Epithelial cell of proximal tubule (primary cell): Measurements from ENCODE around the gene TIMM8B. TPM values are rescaled to one million over a fixed set of nuclear protein-coding genes. Genes with fewer than 3 reads are reported as not detected.

Experiments
- DNase-seq: peaks from one replicate; pipeline ENCODE4 v3.0.0-alpha.2; 2011; ENCODE audit warnings: low read depth
- H3K4me3 ChIP-seq: 2 replicates; pipeline ENCODE4 v1.5.1; 2011; ENCODE audit warnings: low read depth, mild to moderate bottlenecking, low read length
- total RNA-seq: library from RNA; depleted of rRNA; stranded (reverse); fragments of >200 nt; gene quantifications from 2 replicates; pipeline ENCODE4 v1.2.3, GENCODE V29; 2015
- TF ChIP-seq, protein P1 (sequence below): conservative IDR thresholded peaks from 2 replicates; pipeline ENCODE4 v1.5.1; 2012; ENCODE audit warnings: low read depth, mild to moderate bottlenecking, low read length

TIMM8B gene
- total RNA-seq, 1 donor from 2014 or later, result 38.1 TPM

DNA sequence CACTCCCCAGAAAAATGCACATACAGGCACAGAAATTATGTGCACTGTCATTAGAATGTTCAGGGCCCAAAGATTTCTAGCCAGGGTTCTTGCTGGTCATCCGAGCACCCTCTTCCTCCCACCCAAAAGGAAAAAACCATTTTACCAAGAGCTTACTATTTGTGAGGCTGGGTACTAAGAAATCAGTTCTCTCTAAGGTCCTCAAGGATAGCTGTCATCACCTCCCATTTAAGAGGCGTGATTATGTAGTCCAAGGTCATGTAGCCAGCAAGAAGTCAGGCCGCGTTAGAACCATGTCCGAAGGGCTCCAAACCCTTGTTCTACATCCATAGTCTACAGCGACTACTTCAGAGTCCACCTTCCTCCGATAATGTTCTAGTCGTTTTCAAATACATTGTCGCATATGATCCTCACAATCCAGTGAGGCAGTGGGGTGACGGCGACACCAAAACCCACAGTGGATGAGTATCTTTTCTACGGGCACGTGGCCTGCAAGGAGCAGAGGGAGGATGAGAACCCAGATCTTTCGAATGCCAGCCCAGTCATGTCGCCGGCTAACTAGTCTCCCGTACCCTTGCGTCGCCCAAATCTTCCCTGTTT lies 634 bp downstream of the TIMM8B start:
- TF ChIP-seq, protein P1, sequence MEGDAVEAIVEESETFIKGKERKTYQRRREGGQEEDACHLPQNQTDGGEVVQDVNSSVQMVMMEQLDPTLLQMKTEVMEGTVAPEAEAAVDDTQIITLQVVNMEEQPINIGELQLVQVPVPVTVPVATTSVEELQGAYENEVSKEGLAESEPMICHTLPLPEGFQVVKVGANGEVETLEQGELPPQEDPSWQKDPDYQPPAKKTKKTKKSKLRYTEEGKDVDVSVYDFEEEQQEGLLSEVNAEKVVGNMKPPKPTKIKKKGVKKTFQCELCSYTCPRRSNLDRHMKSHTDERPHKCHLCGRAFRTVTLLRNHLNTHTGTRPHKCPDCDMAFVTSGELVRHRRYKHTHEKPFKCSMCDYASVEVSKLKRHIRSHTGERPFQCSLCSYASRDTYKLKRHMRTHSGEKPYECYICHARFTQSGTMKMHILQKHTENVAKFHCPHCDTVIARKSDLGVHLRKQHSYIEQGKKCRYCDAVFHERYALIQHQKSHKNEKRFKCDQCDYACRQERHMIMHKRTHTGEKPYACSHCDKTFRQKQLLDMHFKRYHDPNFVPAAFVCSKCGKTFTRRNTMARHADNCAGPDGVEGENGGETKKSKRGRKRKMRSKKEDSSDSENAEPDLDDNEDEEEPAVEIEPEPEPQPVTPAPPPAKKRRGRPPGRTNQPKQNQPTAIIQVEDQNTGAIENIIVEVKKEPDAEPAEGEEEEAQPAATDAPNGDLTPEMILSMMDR, result no peak
- DNase-seq, result no peak
- H3K4me3 ChIP-seq, result peak overlapping the region; percentile 83

DNA sequence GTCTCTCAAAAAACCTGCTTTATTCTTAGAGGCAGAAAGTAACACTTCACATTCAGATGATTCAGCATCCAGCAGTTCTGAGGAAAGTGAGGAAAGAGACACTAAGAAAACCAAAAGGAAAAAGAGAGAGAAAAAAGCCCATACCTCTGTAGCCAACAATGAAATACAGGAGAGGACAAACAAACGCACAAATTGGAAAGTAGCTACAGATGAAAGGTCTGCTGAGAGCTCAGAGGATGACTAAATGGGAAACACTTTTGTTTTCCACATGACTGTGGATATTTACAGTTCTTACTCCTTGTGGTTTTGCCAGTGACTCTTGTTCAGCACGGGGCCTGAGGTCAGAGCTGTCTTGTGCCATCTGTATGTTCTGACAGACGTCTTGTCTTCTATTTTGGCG lies 3.8 kb downstream of the TIMM8B start:
- DNase-seq, result no peak
- no peak overlapping the region for H3K4me3 ChIP-seq
- TF ChIP-seq, protein P1, result no peak

DNA sequence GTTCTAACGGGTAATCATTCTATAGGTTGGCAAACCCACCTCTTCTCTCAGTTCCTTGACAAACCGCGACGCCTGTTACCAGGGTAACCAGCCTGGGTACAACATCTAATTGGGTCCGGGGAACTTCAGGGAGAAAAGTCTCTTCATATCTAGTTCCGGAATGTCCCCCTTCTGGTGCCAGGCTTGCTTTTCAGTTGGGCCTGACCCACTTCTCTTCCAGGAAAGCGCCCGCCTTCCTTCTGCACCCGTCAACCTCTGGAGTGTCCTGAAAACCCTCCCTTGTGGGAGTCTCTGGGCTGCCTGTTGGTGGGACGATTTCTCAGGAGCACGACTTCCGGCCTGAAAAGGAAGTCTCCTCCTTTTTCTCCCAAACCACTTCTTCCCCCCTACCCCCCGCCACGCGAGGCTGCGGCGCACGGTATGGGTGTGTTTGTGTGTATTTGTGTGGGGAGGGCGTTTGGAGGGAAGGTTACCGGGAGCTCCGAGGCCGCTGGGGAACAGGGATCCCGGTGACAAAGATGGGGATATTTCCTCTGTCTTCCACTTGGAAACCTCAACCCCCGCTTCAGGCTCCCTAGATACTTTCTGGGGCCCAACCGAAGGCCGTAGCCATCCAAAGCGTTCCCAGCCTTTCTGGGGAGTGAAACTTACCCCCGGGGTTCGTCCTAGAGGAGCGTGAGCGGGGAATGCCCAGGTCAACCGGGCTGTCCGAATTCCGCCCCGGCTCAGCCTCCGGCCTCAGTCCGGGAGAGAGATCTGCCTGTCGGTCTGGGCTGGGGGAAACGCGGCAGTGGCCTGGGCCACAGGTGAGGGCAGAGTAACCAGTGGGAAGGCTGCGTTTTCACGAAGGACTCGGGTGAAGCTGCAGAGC lies 12.4 kb downstream of the TIMM8B start, which contains the start of the genes NKAPD1 and PIH1D2:
TSS of gene NKAPD1 (plus strand) at position 359 of the 871 bp plus-strand sequence. CDS start 1,276 bp downstream, outside the sequence.
TSS of gene PIH1D2 (minus strand) at position 77 of the 871 bp plus-strand sequence. CDS start 843 bp downstream, outside the sequence.
- peak within 1 kb of the TSS; percentile 98 for H3K4me3 ChIP-seq
- peak; percentile 71 for DNase-seq
- TF ChIP-seq, protein P1, result peak; percentile 7

DNA sequence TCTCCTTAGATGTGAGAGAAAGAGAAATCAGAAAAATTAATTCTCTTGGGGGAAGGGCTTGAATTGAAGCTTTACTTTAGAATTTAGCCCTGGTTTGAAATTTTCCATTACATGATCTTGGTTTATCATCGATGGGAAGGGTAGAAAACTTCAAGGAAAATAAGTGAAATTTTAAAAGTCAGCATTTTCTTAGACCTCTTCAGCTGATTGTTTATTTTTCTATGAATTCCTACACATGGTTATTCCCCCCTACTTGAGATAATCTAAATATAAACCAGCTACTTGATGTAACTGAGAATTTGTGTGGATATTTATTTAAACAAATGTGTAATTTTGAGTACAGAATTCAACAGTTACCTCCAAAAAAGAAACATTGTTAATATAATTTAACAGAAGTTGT lies 23.6 kb downstream of the TIMM8B start:
- no peak for DNase-seq
- no peak overlapping the region for H3K4me3 ChIP-seq
- TF ChIP-seq, protein P1, result no peak

DNA sequence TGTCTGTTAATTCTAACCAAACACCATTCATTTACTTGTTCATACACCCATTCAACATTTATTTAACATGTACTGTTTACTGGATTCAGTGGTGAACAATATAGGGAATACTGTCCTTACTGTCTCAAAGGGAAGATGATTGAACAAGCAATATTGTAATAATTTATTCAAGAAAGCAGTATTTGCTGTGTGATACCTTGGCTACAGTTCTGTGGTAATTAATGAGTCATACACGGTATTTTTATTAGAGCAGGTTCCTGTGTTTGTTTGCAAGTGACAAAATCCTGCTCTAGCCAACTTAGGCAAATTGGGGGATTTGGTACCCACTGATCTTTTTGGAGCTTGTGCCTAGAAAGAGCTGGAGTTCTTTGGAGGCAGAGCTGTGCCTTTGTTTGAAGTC lies 28.5 kb downstream of the TIMM8B start:
- no peak for DNase-seq
- TF ChIP-seq, protein P1, result no peak
- no peak overlapping the region for H3K4me3 ChIP-seq

DNA sequence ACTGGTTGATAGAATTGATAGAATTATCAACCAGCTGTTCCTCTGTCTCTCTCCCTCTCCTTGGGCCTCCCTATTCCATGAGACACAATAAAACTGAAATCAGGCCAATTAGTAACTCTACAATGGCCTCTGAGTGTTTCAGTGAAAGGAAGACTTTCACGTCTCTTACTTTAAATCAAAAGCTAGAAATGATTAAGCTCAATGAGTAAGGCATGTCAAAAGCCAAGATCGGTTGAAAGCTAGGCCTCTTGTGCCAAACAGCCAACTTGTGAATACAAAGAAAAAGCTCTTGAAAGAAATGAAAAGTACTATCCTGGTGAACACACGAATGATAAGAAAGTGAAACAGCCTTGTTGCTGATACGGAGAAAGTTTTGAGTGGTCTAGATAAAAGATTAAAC lies 29.4 kb downstream of the TIMM8B start:
- TF ChIP-seq, protein P1, result no peak
- no peak overlapping the region for H3K4me3 ChIP-seq
- no peak for DNase-seq
